ENCODE results near the gene RALGDS.

Gene RALGDS

DNA sequence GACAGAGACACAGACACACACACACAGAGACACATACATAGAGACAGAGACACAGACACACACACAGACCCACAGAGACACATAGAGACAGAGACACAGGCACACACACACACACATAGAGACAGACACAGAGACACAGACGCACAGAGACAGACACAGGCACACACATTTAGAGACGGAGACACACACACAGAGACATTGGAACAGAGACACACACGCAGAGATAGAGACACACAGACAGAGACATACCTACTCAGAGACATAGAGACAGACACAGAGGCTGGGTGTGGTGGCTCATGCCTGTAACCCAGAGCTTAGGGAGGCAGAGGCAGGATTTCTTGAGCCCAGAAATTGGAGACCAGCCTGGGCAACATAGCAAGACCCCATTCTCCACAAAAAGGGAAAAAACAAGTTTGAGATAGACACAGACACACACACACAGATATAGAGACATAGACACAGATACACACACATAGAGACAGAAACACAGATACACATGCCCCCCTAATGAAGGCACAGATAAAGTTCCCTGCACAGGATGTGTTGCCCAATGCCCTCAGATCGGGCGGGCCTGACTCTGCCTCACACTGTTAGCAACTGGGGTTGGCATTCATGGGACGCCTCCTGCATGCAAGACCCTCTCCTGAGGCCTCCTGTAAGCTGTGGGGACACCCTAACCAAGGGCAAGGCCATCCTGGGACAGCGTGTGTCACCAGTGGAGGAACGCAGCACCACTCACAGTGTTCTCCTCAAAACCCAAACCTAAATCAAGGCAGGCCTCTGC is 3.3 kb upstream of the RALGDS start:
- no peak for DNase-seq (ENCODE audit: low read depth)
- TF ChIP-seq MYC (IDR thresholded peaks at IDR 0.05; ENCODE audit: low read depth, low read length) (no peak), CTCF (IDR thresholded peaks at IDR 0.05; ENCODE audit: low read depth, low read length) (no peak), POLR2A (IDR thresholded peaks at IDR 0.05; ENCODE audit: extremely low read depth, insufficient read length) (no peak)
- TF ChIP-seq, protein P1, sequence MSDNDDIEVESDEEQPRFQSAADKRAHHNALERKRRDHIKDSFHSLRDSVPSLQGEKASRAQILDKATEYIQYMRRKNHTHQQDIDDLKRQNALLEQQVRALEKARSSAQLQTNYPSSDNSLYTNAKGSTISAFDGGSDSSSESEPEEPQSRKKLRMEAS (IDR thresholded peaks at IDR 0.05; ENCODE audit: low read depth, low read length) = no peak
- H3K4me3 ChIP-seq (ENCODE audit: low read depth, low read length) = no peak overlapping the region

GRCh38 chr9:133122935-133123611 is 2.0 kb upstream of the RALGDS start:
- no peak for TF ChIP-seq MYC (IDR thresholded peaks at IDR 0.05; ENCODE audit: low read depth, low read length)
- TF ChIP-seq CTCF (IDR thresholded peaks at IDR 0.05; ENCODE audit: low read depth, low read length) = no peak
- no peak for TF ChIP-seq POLR2A (IDR thresholded peaks at IDR 0.05; ENCODE audit: extremely low read depth, insufficient read length)
- TF ChIP-seq, protein P1 (IDR thresholded peaks at IDR 0.05; ENCODE audit: low read depth, low read length) = no peak
- H3K4me3 ChIP-seq (ENCODE audit: low read depth, low read length) = no peak overlapping the region
- DNase-seq (ENCODE audit: low read depth) = peak; percentile 49

DNA sequence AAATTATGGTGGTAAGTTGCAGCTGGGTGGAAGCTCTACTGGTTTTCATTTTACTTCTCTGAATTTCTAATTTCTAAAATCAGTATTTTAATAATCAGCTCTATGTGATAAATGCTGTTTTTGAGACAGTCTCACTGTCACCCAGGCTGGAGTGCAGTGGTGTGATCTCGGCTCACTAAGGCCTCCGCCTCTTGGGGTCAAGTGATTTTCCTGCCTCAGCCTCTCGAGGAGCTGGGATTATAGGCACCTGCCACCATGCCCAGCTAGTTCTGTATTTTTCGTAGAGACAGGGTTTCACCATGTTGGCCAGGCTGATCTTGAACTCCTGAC is 1.5 kb upstream of the RALGDS start:
- no peak overlapping the region for H3K4me3 ChIP-seq (ENCODE audit: low read depth, low read length)
- DNase-seq (ENCODE audit: low read depth) = no peak
- no peak for TF ChIP-seq MYC (IDR thresholded peaks at IDR 0.05; ENCODE audit: low read depth, low read length)
- TF ChIP-seq, protein P1 (IDR thresholded peaks at IDR 0.05; ENCODE audit: low read depth, low read length) = no peak
- TF ChIP-seq CTCF (IDR thresholded peaks at IDR 0.05; ENCODE audit: low read depth, low read length) = no peak
- no peak for TF ChIP-seq POLR2A (IDR thresholded peaks at IDR 0.05; ENCODE audit: extremely low read depth, insufficient read length)

DNA sequence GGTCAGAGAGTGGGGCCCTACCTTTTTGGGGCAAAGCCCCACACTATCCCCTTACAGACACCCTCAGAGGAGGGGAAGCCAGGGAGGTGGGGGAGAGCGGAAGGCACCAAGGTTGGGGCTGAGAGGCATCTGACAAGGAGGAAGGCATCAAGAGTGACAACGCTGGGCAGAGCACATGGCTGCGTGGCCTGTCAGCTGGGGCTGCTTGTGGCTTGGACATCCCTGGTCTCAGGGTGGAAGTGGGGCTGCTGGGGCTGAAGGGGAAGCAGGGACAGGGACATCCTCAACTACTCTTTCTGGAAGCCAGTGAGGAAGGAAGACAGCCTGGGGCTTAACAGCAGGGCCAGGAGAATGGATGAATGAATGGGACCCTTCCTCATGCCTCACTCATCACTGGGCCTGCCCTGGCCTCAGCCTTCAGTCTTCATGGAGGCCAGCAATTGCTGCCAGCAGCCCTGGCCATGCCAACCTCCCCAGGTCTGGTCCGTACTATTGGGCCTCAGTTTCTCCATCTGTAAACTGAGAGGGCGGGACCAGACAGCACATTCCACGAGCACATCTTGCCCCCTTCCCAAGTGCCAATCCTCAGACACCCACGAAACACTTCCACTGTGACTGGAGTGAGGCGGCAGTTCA is 993 bp upstream of the RALGDS start:
- peak; percentile 81 for DNase-seq (ENCODE audit: low read depth)
- TF ChIP-seq, protein P1 (IDR thresholded peaks at IDR 0.05; ENCODE audit: low read depth, low read length) = peak; percentile 92
- TF ChIP-seq MYC (IDR thresholded peaks at IDR 0.05; ENCODE audit: low read depth, low read length) (peak; percentile 79), CTCF (IDR thresholded peaks at IDR 0.05; ENCODE audit: low read depth, low read length) (no peak), POLR2A (IDR thresholded peaks at IDR 0.05; ENCODE audit: extremely low read depth, insufficient read length) (no peak)
- no peak overlapping the region for H3K4me3 ChIP-seq (ENCODE audit: low read depth, low read length)

DNA sequence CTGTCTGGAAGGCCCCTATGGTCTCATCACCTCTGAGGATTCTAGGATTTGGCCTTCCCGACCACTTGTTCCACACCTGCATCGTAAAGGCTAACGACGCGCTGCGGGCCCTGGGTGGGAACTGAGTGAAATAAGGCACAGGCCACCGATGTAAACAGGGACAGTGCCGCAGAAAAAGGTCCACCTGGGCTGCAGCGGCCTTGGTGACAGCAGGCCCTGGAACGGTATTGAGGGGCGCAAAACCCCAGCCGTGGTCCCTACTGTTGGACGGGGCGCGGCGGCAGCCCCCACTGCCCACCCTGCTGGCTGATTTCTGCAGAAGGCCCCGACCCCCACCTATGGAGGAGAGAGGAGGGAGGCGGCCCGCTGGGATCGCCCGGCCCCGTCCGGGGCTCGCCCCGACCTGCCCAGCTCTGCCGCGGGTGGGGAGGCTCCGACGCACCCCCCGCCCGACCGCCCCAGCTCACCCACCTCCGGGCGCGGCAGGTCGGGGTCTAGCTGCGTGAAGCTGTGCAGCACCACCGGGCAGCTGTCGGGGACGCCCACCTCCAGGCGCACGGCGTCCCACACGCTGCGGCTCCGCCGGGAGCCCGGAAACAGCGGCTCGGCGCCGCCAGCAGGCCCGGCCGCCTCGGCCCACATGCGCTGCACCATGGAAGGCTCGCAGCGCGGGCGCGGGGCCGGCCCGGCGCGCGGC is 391 bp downstream of the RALGDS start:
- TF ChIP-seq, protein P1 (IDR thresholded peaks at IDR 0.05; ENCODE audit: low read depth, low read length) = no peak
- TF ChIP-seq CTCF (IDR thresholded peaks at IDR 0.05; ENCODE audit: low read depth, low read length) = no peak
- no peak for TF ChIP-seq MYC (IDR thresholded peaks at IDR 0.05; ENCODE audit: low read depth, low read length)
- TF ChIP-seq POLR2A (IDR thresholded peaks at IDR 0.05; ENCODE audit: extremely low read depth, insufficient read length) = no peak
- H3K4me3 ChIP-seq (ENCODE audit: low read depth, low read length) = peak overlapping the region; percentile 47
- DNase-seq (ENCODE audit: low read depth) = no peak

Measured in NB4 (cell line).